Smooth muscle cell (in vitro differentiated cells): ENCODE data around the gene CST8. TPM values are rescaled to one million over a fixed set of nuclear protein-coding genes. Genes with fewer than 3 reads are reported as not detected.
"Not testable (repeated sequence)": the region's sequence is repeated elsewhere in the genome, so short reads cannot be mapped to it uniquely, and the experiment has no call there.

Experiments used
- DNase-seq: peaks from one replicate; lab custom pipeline; 2025; ENCODE audit not compliant: unreplicated experiment; lab: John Stamatoyannopoulos, UW
- H2AFZ ChIP-seq: fragments of 200-600 bp; sonication (generic); 2 replicates; pipeline ENCODE4 v1.6.0; 2016; ENCODE audit warnings: antibody characterized with exemption, low read depth, mild to moderate bottlenecking
- H3F3A ChIP-seq: fragments of 200-600 bp; sonication (generic); 2 replicates; pipeline ENCODE4 v1.6.0; 2017; ENCODE audit warnings: antibody characterized with exemption, low read depth
- H3K27ac ChIP-seq: fragments of 200-600 bp; sonication (generic); 2 replicates; pipeline ENCODE4 v1.5.1; 2016; ENCODE audit warnings: low read depth, mild to moderate bottlenecking
- H3K27me3 ChIP-seq: fragments of 200-600 bp; sonication (generic); 2 replicates; pipeline ENCODE4 v1.6.1; 2016; ENCODE audit warnings: low read depth, mild to moderate bottlenecking
- H3K36me3 ChIP-seq: fragments of 200-600 bp; sonication (generic); 2 replicates; pipeline ENCODE4 v1.5.1; 2016; ENCODE audit warnings: low read depth
- H3K4me1 ChIP-seq: fragments of 200-600 bp; sonication (generic); 2 replicates; pipeline ENCODE4 v1.5.1; 2016; ENCODE audit warnings: low read depth
- H3K4me2 ChIP-seq: fragments of 200-600 bp; sonication (generic); 2 replicates; pipeline ENCODE4 v1.6.0; 2016; ENCODE audit warnings: mild to moderate bottlenecking
- H3K4me3 ChIP-seq: fragments of 200-600 bp; sonication (generic); 2 replicates; pipeline ENCODE4 v1.5.1; 2016; ENCODE audit warnings: mild to moderate bottlenecking
- H3K79me2 ChIP-seq: fragments of 200-600 bp; sonication (generic); 2 replicates; pipeline ENCODE4 v1.6.0; 2016; ENCODE audit warnings: low read depth, mild to moderate bottlenecking
- H3K9ac ChIP-seq: fragments of 200-600 bp; sonication (generic); 2 replicates; pipeline ENCODE4 v1.6.0; 2016; ENCODE audit warnings: low read depth
- H3K9me3 ChIP-seq: fragments of 200-600 bp; sonication (generic); replicated peaks from 2 replicates; pipeline ENCODE4 v1.5.1; 2016; ENCODE audit warnings: low read depth
- H4K20me1 ChIP-seq: fragments of 200-600 bp; sonication (generic); 2 replicates; pipeline ENCODE4 v1.6.0; 2016; ENCODE audit warnings: low read depth
- CTCF ChIP-seq: fragments of 200-600 bp; sonication (generic); IDR thresholded peaks from 2 replicates; pipeline ENCODE4 v1.5.1; 2017; ENCODE audit warnings: borderline replicate concordance, mild to moderate bottlenecking, antibody characterized with exemption; ENCODE audit not compliant: insufficient read depth, poor library complexity, severe bottlenecking
- WGBS: methylation state at CpG from one replicate; pipeline ENCODE4 v1.1.7; 2016; ENCODE audit warnings: low lambda C conversion rate; 5-methylcytosine and 5-hydroxymethylcytosine counted together
- polyA plus RNA-seq: library from polyadenylated mRNA; unstranded; fragments of >200 nt; fragmentation: Nextera tagmentation; extraction: Ambion mirVana; gene quantifications from 2 replicates; pipeline ENCODE4 v1.2.1, GENCODE V29; 2016
- total RNA-seq: library from RNA; depleted of rRNA; stranded (reverse); fragments of >200 nt; gene quantifications from 2 replicates; pipeline ENCODE4 v1.2.3, GENCODE V29; 2014

The CST8 gene
- total and polyA plus RNA-seq, 2 experiments from 2014 or later = not detected

GRCh38 chr20:23456409-23456808 lies 34.5 kb upstream of the CST8 start:
- Histone ChIP-seq H3K79me2 (no peaks in the 10 kb centered on the region), H3K36me3 (no peaks in the 10 kb centered on the region), H3K4me2 (no peak overlapping the region), H4K20me1 (no peaks in the 10 kb centered on the region), H3K27me3 (no peaks in the 10 kb centered on the region), H3K4me3 (no peak overlapping the region), H3K27ac (no peak overlapping the region), H3K9me3 (no peaks in the 10 kb centered on the region), H3K4me1 (no peaks in the 10 kb centered on the region), H3F3A (no peaks in the 10 kb centered on the region), H3K9ac (no peak overlapping the region), H2AFZ (no peak overlapping the region)
- no peak for TF ChIP-seq CTCF
- WGBS = 85% methylated on average over 3 of the region's 3 CpGs
- DNase-seq = no peak

GRCh38 chr20:23456873-23457272 lies 34.0 kb upstream of the CST8 start:
- H3K9me3 ChIP-seq = no peaks in the 10 kb centered on the region
- H3K4me1 ChIP-seq = no peaks in the 10 kb centered on the region
- H3K27ac ChIP-seq = no peak overlapping the region
- no peak overlapping the region for H2AFZ ChIP-seq
- H3K79me2 ChIP-seq = no peaks in the 10 kb centered on the region
- DNase-seq = no peak
- no peaks in the 10 kb centered on the region for H3K27me3 ChIP-seq
- TF ChIP-seq CTCF = no peak
- no peaks in the 10 kb centered on the region for H3F3A ChIP-seq
- 96% methylated on average over 7 of the region's 7 CpGs for WGBS
- H3K4me3 ChIP-seq = no peak overlapping the region
- no peaks in the 10 kb centered on the region for H3K36me3 ChIP-seq
- no peak overlapping the region for H3K9ac ChIP-seq
- H4K20me1 ChIP-seq = no peaks in the 10 kb centered on the region
- H3K4me2 ChIP-seq = no peak overlapping the region

- no peak for TF ChIP-seq CTCF
- Histone ChIP-seq H3F3A (no peaks in the 10 kb centered on the region), H3K4me3 (no peak overlapping the region), H3K27me3 (no peaks in the 10 kb centered on the region), H3K36me3 (no peaks in the 10 kb centered on the region), H3K79me2 (no peaks in the 10 kb centered on the region), H3K27ac (no peak overlapping the region), H4K20me1 (no peaks in the 10 kb centered on the region), H3K4me1 (no peaks in the 10 kb centered on the region), H3K4me2 (no peak overlapping the region), H3K9me3 (no peaks in the 10 kb centered on the region), H3K9ac (no peak overlapping the region), H2AFZ (no peak overlapping the region)
- 93% methylated on average over 3 of the region's 3 CpGs for WGBS
- no peak for DNase-seq
These were observed 31.3 kb upstream of the CST8 start for GRCh38 chr20:23459461-23460150.

GRCh38 chr20:23461180-23461579 lies 29.7 kb upstream of the CST8 start:
- Histone ChIP-seq H3K79me2 (no peaks in the 10 kb centered on the region), H3K9ac (no peak overlapping the region), H3K4me3 (no peak overlapping the region), H3K4me2 (no peak overlapping the region), H4K20me1 (no peaks in the 10 kb centered on the region), H3K27me3 (no peaks in the 10 kb centered on the region), H2AFZ (no peak overlapping the region), H3K4me1 (no peaks in the 10 kb centered on the region), H3F3A (no peaks in the 10 kb centered on the region), H3K9me3 (no peaks in the 10 kb centered on the region), H3K27ac (no peak overlapping the region), H3K36me3 (no peaks in the 10 kb centered on the region)
- WGBS = 100% methylated on average over 1 of the region's 1 CpG
- TF ChIP-seq CTCF = no peak
- DNase-seq = no peak

GRCh38 chr20:23466961-23467360 lies 24.0 kb upstream of the CST8 start:
- H3K79me2 ChIP-seq, H3K27me3 ChIP-seq, H3F3A ChIP-seq, H3K4me1 ChIP-seq, DNase-seq, H3K9ac ChIP-seq, H3K4me2 ChIP-seq, H3K27ac ChIP-seq, H3K4me3 ChIP-seq, H4K20me1 ChIP-seq, H2AFZ ChIP-seq, H3K36me3 ChIP-seq, H3K9me3 ChIP-seq: not testable (repeated sequence)
- WGBS = 87% methylated on average over 3 of the region's 3 CpGs
